ENCODE data around the gene DLG2.

DNA sequence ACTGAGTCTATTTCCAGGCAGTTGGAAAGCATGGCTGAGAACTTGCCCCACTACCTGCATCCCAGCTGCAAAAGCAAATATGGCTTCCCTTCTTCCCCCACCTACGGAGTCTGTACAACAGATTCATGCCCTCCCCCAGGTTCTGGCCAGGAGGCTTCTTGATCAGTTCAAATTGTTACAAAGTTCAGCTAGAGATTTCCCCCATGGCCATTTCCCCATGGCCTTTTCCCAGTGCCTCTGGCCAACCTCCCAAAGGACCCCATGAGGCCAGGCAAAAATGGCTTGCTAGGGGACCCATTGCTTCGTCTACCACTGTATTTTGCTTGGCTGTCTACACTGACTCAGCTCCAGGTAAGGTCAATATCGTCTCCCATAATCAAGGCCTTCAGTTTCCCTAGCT is 203.3 kb downstream of the DLG2 start:
- TF ChIP-seq ZNF416 (CRISPR knock-in tag; IDR thresholded peaks at IDR 0.05) (no peak), TCF7 (CRISPR knock-in tag; IDR thresholded peaks at IDR 0.05; ENCODE audit: low read depth) (no peak), FOXJ3 (CRISPR knock-in tag; IDR thresholded peaks at IDR 0.05; ENCODE audit: borderline replicate concordance) (no peak), STAT6 (CRISPR knock-in tag; conservative IDR thresholded peaks at IDR 0.05; ENCODE audit: low read depth) (no peak), ZNF138 (CRISPR knock-in tag; conservative IDR thresholded peaks at IDR 0.05) (no peak), KAT7 (CRISPR knock-in tag; IDR thresholded peaks at IDR 0.05; ENCODE audit: borderline replicate concordance) (no peak), ZNF512 (CRISPR knock-in tag; IDR thresholded peaks at IDR 0.05; ENCODE audit: borderline replicate concordance) (no peak)
- TF ChIP-seq, protein P1, sequence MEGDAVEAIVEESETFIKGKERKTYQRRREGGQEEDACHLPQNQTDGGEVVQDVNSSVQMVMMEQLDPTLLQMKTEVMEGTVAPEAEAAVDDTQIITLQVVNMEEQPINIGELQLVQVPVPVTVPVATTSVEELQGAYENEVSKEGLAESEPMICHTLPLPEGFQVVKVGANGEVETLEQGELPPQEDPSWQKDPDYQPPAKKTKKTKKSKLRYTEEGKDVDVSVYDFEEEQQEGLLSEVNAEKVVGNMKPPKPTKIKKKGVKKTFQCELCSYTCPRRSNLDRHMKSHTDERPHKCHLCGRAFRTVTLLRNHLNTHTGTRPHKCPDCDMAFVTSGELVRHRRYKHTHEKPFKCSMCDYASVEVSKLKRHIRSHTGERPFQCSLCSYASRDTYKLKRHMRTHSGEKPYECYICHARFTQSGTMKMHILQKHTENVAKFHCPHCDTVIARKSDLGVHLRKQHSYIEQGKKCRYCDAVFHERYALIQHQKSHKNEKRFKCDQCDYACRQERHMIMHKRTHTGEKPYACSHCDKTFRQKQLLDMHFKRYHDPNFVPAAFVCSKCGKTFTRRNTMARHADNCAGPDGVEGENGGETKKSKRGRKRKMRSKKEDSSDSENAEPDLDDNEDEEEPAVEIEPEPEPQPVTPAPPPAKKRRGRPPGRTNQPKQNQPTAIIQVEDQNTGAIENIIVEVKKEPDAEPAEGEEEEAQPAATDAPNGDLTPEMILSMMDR (IDR thresholded peaks at IDR 0.05): no peak
- TF ChIP-seq, protein P2, sequence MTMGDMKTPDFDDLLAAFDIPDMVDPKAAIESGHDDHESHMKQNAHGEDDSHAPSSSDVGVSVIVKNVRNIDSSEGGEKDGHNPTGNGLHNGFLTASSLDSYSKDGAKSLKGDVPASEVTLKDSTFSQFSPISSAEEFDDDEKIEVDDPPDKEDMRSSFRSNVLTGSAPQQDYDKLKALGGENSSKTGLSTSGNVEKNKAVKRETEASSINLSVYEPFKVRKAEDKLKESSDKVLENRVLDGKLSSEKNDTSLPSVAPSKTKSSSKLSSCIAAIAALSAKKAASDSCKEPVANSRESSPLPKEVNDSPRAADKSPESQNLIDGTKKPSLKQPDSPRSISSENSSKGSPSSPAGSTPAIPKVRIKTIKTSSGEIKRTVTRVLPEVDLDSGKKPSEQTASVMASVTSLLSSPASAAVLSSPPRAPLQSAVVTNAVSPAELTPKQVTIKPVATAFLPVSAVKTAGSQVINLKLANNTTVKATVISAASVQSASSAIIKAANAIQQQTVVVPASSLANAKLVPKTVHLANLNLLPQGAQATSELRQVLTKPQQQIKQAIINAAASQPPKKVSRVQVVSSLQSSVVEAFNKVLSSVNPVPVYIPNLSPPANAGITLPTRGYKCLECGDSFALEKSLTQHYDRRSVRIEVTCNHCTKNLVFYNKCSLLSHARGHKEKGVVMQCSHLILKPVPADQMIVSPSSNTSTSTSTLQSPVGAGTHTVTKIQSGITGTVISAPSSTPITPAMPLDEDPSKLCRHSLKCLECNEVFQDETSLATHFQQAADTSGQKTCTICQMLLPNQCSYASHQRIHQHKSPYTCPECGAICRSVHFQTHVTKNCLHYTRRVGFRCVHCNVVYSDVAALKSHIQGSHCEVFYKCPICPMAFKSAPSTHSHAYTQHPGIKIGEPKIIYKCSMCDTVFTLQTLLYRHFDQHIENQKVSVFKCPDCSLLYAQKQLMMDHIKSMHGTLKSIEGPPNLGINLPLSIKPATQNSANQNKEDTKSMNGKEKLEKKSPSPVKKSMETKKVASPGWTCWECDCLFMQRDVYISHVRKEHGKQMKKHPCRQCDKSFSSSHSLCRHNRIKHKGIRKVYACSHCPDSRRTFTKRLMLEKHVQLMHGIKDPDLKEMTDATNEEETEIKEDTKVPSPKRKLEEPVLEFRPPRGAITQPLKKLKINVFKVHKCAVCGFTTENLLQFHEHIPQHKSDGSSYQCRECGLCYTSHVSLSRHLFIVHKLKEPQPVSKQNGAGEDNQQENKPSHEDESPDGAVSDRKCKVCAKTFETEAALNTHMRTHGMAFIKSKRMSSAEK (CRISPR knock-in tag; IDR thresholded peaks at IDR 0.05; ENCODE audit: borderline replicate concordance): no peak

Data from WTC11 (cell line).